Activated naive CD4-positive, alpha-beta T cell treated with anti-CD3 and anti-CD28 coated beads, Interleukin-2, amount 10 ng/mL, durations not matched to agents 7 days and 5 days (primary cell): ENCODE data around the gene SLC4A4.

Experiments used
- CTCF ChIA-PET: fragments of 350-600 bp; sonication (Branson Sonifier 250); formaldehyde crosslinking; loops from one replicate; lab custom pipeline; 2021; ENCODE audit warnings: antibody characterized with exemption; lab: Charles Lee
- DNase-seq: peaks from one replicate; pipeline ENCODE4 v3.0.0-alpha.2; 2020
- H3K27ac Mint-ChIP-seq: one replicate; pipeline ENCODE4 v1.8.0; 2021; ENCODE audit warnings: mild to moderate bottlenecking, moderate library complexity, mixed read lengths
- H3K27me3 Mint-ChIP-seq: one replicate; pipeline ENCODE4 v1.8.0; 2021; ENCODE audit warnings: mild to moderate bottlenecking, mixed read lengths
- H3K36me3 Mint-ChIP-seq: one replicate; pipeline ENCODE4 v1.8.0; 2021; ENCODE audit warnings: mixed read lengths
- H3K4me1 Mint-ChIP-seq: one replicate; pipeline ENCODE4 v1.8.0; 2021; ENCODE audit warnings: mixed read lengths
- H3K4me3 Mint-ChIP-seq: one replicate; pipeline ENCODE4 v1.8.0; 2021; ENCODE audit warnings: mild to moderate bottlenecking, moderate library complexity, mixed read lengths
- H3K9me3 Mint-ChIP-seq: one replicate; pipeline ENCODE4 v1.8.0; 2021; ENCODE audit warnings: mixed read lengths

Gene SLC4A4

DNA sequence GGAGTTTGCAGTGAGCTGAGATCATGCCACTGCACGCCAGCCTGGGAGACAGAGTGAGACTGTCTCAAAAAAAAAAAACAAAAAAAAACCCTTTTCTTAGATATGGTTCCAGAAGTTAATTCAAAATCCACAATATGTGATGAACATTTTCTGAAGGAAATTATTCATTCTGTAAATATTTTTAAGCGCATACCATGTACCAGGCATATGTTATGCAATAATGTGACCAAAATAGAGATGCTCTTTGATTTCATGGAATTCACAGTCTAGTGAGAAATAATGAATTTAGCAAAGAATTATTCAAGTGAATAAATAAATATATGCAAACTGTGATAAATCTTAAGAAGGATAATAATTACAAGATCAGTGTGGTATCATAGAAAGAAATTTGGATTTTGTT lies 270.3 kb downstream of the SLC4A4 start:
- CTCF ChIA-PET, result no interaction called here
- no peaks in the 10 kb centered on the region for H3K4me1 Mint-ChIP-seq

DNA sequence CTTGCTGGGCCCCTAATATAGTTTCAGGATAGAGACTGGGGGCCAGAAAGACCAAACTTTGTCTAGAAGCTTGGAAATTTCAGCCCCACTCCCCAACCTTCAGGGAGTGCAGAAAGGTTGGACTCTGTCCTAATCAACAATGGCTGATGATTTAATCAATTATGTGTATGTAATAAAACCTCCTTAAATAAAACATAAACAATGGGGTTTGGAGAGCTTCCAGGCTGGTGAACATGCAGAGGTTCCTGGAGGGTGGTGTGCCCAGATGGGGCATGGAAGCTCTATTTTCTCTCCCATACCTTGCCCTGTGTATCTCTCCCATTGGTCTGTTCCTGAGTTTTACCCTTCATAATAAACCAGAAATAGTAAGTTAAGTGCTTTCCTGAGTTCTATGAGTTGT lies 270.8 kb downstream of the SLC4A4 start:
- no peaks in the 10 kb centered on the region for H3K4me1 Mint-ChIP-seq
- peaks cover 8% of the 10 kb centered on the region for H3K9me3 Mint-ChIP-seq
- no peak for DNase-seq
- no peak overlapping the region for H3K4me3 Mint-ChIP-seq
- CTCF ChIA-PET, result no interaction called here
- no peak overlapping the region for H3K27ac Mint-ChIP-seq
- no peaks in the 10 kb centered on the region for H3K27me3 Mint-ChIP-seq
- H3K36me3 Mint-ChIP-seq, result no peaks in the 10 kb centered on the region

More for the DNA sequence above, 270.3 kb downstream of the SLC4A4 start:
- Mint-ChIP-seq H3K9me3 (peaks cover 8% of the 10 kb centered on the region), H3K27ac (no peak overlapping the region), H3K4me3 (no peak overlapping the region), H3K36me3 (no peaks in the 10 kb centered on the region), H3K27me3 (no peaks in the 10 kb centered on the region)
- no peak for DNase-seq

GRCh38 chr4:71614621-71615020 lies 275.8 kb downstream of the SLC4A4 start:
- DNase-seq, result no peak
- H3K9me3 Mint-ChIP-seq, result no peaks in the 10 kb centered on the region
- H3K4me1 Mint-ChIP-seq, result no peaks in the 10 kb centered on the region
- H3K36me3 Mint-ChIP-seq, result no peaks in the 10 kb centered on the region
- H3K27ac Mint-ChIP-seq, result no peak overlapping the region
- no peaks in the 10 kb centered on the region for H3K27me3 Mint-ChIP-seq
- no peak overlapping the region for H3K4me3 Mint-ChIP-seq
- CTCF ChIA-PET, result no interaction called here

DNA sequence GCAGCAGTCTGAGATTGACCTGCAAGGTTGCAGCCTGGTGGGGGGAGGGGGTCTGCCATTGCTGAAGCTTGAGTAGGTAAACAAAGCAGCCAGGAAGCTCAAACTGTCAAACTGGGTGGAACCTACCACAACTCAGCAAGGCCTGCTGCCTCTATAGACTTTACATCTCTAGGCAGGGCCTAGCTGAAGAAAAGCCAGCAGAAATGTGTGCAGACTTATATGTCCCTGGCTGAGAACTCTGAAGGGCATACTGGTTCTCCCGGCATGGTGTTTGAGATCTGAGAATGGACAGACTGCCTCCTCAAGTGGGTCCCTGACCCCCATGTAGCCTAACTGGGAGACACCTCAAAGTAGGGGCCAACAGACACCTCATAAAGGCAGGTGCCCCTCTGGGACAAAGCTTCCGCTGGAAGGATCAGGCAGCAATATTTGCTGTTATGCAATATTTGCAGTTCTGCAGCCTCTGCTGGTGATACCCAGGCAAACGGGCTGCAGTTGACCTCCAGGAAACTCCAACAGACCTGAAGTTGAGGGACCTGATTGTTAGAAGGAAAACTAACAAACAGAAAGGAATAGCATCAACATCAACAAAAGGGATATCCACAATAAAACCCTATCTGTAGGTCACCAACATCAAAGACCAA lies 277.5 kb downstream of the SLC4A4 start:
- H3K4me1 Mint-ChIP-seq, result no peaks in the 10 kb centered on the region
- H3K4me3 Mint-ChIP-seq, result no peak overlapping the region
- CTCF ChIA-PET, result interaction anchor here (1.1 kb wide), 1 partner anchor 9 kb away, joined by 3 read pairs; no protein-coding TSS in a partner anchor
- H3K27me3 Mint-ChIP-seq, result no peaks in the 10 kb centered on the region
- no peaks in the 10 kb centered on the region for H3K36me3 Mint-ChIP-seq
- no peak overlapping the region for H3K27ac Mint-ChIP-seq
- no peaks in the 10 kb centered on the region for H3K9me3 Mint-ChIP-seq
- no peak for DNase-seq
